SK-N-MC (cell line): ENCODE results near the gene RHOXF1.

Source experiments
- EZH2 ChIP-seq: fragments of 200-600 bp; sonication (generic); IDR thresholded peaks from one replicate; pipeline ENCODE4 v1.6.1; 2017; ENCODE audit warnings: antibody characterized with exemption
- FOXP2 ChIP-seq: optimal IDR thresholded peaks from 2 replicates; pipeline ENCODE3; 2011; ENCODE audit warnings: mild to moderate bottlenecking, moderate library complexity; ENCODE audit not compliant: insufficient read depth; ENCODE audit errors: extremely low read length, control extremely low read depth
- POLR2AphosphoS5 ChIP-seq: IDR thresholded peaks from 2 replicates; pipeline ENCODE4 v1.6.1; 2012; ENCODE audit warnings: mild to moderate bottlenecking, low read depth, low read length, borderline replicate concordance

DNA sequence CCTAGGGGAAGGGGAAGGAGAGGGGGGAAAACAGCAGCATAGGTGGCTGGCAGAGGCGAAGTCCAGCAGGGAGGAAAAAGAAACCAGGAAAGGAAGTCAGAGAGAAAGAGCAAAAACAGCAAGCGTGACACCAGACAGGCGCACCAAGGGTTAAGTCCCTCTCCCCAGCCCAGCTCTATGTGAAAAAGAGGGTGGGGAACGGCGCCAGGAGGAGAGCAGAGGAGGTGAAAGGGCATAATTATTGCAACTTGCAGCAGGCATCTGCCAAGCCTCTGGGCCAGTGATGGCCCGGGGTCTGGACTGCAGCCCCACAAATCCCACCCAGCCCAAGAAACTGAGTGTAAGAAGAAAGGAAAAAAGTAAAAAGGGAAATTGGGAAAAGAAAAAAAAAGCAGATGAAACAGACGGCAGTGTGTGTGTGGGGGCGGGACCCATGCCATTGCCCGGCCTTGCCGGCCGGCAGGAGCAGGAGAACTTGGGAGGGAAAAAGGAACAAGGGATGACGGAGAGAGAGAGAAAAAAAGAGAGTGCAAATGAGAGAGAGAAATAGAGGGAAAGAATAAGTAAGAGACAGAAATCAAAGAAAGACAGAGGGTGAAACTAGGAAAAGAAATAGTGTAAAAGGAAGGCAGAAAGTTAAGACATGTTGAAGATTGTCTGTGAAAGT lies 28.6 kb upstream of the RHOXF1 start:
- TF ChIP-seq POLR2AphosphoS5, result no peak
- TF ChIP-seq EZH2, result no peak
- no peak for TF ChIP-seq FOXP2
